ENCODE measurements around the gene NACC2. TPM values are rescaled to one million over a fixed set of nuclear protein-coding genes. Genes with fewer than 3 reads are reported as not detected.

Gene NACC2
- total RNA-seq, 2 experiments from 2014 or later: 6.0 to 6.2 TPM

GRCh38 chr9:135997090-135998015 lies 97.7 kb downstream of the NACC2 start:
- H3K4me1 Mint-ChIP-seq (ENCODE audit: low read depth): peaks cover 6% of the 10 kb centered on the region
- no peak for TF ChIP-seq CTCF (IDR thresholded peaks at IDR 0.05)
- no peaks in the 10 kb centered on the region for H3K9me3 Mint-ChIP-seq
- H3K36me3 Mint-ChIP-seq (ENCODE audit: low read depth): no peaks in the 10 kb centered on the region
- POLR2A ChIA-PET: interaction anchor here (1.0 kb wide), 1 partner anchor 24 kb away, joined by 3 read pairs; no protein-coding TSS in a partner anchor
- no peak overlapping the region for H3K27ac Mint-ChIP-seq
- CTCF ChIA-PET: interaction anchor here (1.3 kb wide), 1 partner anchor 30 kb away, joined by 3 read pairs; no protein-coding TSS in a partner anchor
- no peak for ATAC-seq
- no peaks in the 10 kb centered on the region for H3K27me3 Mint-ChIP-seq
- H3K4me3 Mint-ChIP-seq: no peak overlapping the region
- no peak for DNase-seq
- intact Hi-C loops (cut with micrococcal nuclease): no loop called here

- ATAC-seq: no peak
- CTCF ChIA-PET: no interaction called here
- DNase-seq: no peak
- intact Hi-C loops (cut with micrococcal nuclease): no loop called here
- Mint-ChIP-seq H3K27me3 (no peaks in the 10 kb centered on the region), H3K36me3 (ENCODE audit: low read depth) (no peaks in the 10 kb centered on the region), H3K9me3 (no peaks in the 10 kb centered on the region), H3K4me1 (ENCODE audit: low read depth) (peaks cover 9% of the 10 kb centered on the region), H3K4me3 (no peak overlapping the region), H3K27ac (no peak overlapping the region)
- POLR2A ChIA-PET: no interaction called here
- TF ChIP-seq CTCF (IDR thresholded peaks at IDR 0.05): no peak
Observed at GRCh38 chr9:135995816-135996215, 99.3 kb downstream of the NACC2 start.

- CTCF ChIA-PET: no interaction called here
- Mint-ChIP-seq H3K27me3 (no peaks in the 10 kb centered on the region), H3K4me1 (ENCODE audit: low read depth) (peaks cover 15% of the 10 kb centered on the region), H3K36me3 (ENCODE audit: low read depth) (no peaks in the 10 kb centered on the region), H3K9me3 (no peaks in the 10 kb centered on the region), H3K4me3 (no peak overlapping the region), H3K27ac (no peak overlapping the region)
- no peak for TF ChIP-seq CTCF (IDR thresholded peaks at IDR 0.05)
- no peak for DNase-seq
- intact Hi-C loops (cut with micrococcal nuclease): no loop called here
- POLR2A ChIA-PET: no interaction called here
- no peak for ATAC-seq
Observed at GRCh38 chr9:135994501-135995192, 100.4 kb downstream of the NACC2 start.

- POLR2A ChIA-PET: no interaction called here
- intact Hi-C loops (cut with micrococcal nuclease): no loop called here
Observed at GRCh38 chr9:135993765-135994500, 101.2 kb downstream of the NACC2 start.

More at GRCh38 chr9:135993765-135994500, 101.2 kb downstream of the NACC2 start:
- Mint-ChIP-seq H3K36me3 (ENCODE audit: low read depth) (no peaks in the 10 kb centered on the region), H3K27me3 (no peaks in the 10 kb centered on the region), H3K27ac (no peak overlapping the region), H3K4me3 (no peak overlapping the region), H3K9me3 (no peaks in the 10 kb centered on the region), H3K4me1 (ENCODE audit: low read depth) (peaks cover 16% of the 10 kb centered on the region)
- CTCF ChIA-PET: interaction anchor here (0.7 kb wide), 1 partner anchor 10 kb away, joined by 3 read pairs; no protein-coding TSS in a partner anchor
- ATAC-seq (no peak), DNase-seq (no peak)
- no peak for TF ChIP-seq CTCF (IDR thresholded peaks at IDR 0.05)

All from activated CD8-positive, alpha-beta T cell treated with anti-CD3 and anti-CD28 coated beads for 36 hours (primary cell).